Mammary epithelial cell (primary cell): ENCODE data around the gene TRAPPC2L.

Experiments
- EZH2 ChIP-seq: IDR thresholded peaks from 2 replicates; pipeline ENCODE4 v1.6.1; 2012; ENCODE audit warnings: low read length, inconsistent platforms, borderline replicate concordance
- TF ChIP-seq, protein P1 (sequence below), 2 donors: IDR thresholded peaks in 1 of 2; conservative IDR thresholded peaks in 1 of 2; 2 replicates each; pipeline ENCODE4 v1.5.1; 2011 to 2012; ENCODE audit warnings: inconsistent platforms in 2 of 2, low read length in 2 of 2, mild to moderate bottlenecking in 2 of 2, control low read depth in 1 of 2, low read depth in 1 of 2; ENCODE audit not compliant: insufficient read depth in 1 of 2; ENCODE audit errors: extremely low read depth in 1 of 2

DNA sequence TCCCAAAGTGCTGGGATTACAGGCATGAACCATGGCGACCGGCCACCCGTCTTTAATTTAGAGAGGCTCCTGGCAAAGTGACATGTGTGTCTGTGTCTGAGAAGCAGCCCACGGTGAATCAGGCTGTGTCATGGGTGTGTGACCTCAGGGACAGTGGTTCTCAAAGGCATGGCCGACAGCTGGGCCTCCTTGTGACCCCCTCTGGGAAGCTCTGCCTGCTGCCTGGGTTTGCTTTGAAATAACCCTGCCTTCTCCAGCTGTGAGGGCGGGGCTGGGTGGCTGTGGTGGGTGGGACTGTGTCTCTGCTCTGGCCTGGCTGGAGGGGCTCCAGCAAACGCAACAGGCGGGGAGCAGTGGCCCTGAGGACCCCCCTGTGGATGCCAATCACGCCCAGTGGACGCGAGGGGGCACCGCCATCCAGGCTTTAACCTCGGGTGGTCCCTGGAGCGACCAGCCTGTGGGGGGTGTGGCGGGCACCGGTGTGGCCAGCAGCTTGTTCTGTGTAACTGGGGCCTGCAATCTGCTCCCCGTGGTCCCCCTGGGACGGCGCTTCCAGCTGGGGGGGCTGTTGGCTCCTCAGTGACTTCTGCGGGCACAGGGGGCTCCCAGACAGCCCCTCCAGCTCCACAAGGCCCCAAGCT is 36.4 kb upstream of the TRAPPC2L start:
- TF ChIP-seq, protein P1, sequence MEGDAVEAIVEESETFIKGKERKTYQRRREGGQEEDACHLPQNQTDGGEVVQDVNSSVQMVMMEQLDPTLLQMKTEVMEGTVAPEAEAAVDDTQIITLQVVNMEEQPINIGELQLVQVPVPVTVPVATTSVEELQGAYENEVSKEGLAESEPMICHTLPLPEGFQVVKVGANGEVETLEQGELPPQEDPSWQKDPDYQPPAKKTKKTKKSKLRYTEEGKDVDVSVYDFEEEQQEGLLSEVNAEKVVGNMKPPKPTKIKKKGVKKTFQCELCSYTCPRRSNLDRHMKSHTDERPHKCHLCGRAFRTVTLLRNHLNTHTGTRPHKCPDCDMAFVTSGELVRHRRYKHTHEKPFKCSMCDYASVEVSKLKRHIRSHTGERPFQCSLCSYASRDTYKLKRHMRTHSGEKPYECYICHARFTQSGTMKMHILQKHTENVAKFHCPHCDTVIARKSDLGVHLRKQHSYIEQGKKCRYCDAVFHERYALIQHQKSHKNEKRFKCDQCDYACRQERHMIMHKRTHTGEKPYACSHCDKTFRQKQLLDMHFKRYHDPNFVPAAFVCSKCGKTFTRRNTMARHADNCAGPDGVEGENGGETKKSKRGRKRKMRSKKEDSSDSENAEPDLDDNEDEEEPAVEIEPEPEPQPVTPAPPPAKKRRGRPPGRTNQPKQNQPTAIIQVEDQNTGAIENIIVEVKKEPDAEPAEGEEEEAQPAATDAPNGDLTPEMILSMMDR (conservative IDR thresholded peaks at IDR 0.05 in 1 of 2, IDR thresholded peaks at IDR 0.05 in 1 of 2; ENCODE audit: extremely low read depth in 1 of 2, insufficient read depth in 1 of 2, low read depth in 1 of 2, low read length in 2 of 2), result no peak
- no peak for TF ChIP-seq EZH2
